HepG2 (cell line): ENCODE results near the gene CHCHD3. TPM values are rescaled to one million over a fixed set of nuclear protein-coding genes. Genes with fewer than 3 reads are reported as not detected.

ENCODE experiments used
- ATAC-seq: fragments of 200-7000 bp; cut with Tn5 transposase; 3 replicates; pipeline ENCODE4 v1.9.1; 2020; ENCODE audit warnings: mild to moderate bottlenecking, moderate library complexity
- BruUV-seq: library from RNA; stranded (reverse); fragments of 400-500 nt; replicated peaks from 2 replicates; lab custom pipeline; 2021; lab: Mats Ljungman, UMichigan
- CTCF ChIA-PET: fragments of 300-600 bp; formaldehyde crosslinking; extraction: SDS; loops from one replicate; lab custom pipeline; 2021; ENCODE audit warnings: low total read pairs, inconsistent platforms, low intra/inter-chr PET ratio; lab: Yijun Ruan, JAX
- POLR2A ChIA-PET: fragments of 350-600 bp; sonication (Branson Sonifier 250); formaldehyde crosslinking; loops from one replicate; lab custom pipeline; 2020; ENCODE audit warnings: antibody characterized with exemption, inconsistent platforms; lab: Yijun Ruan, JAX
- DNase-seq: peaks from one replicate; pipeline ENCODE4 v3.0.0-alpha.2; 2015; ENCODE audit warnings: low spot score
- FAIRE-seq: peaks from 3 replicates; lab custom pipeline; 2011; peaks lifted over from hg19 to GRCh38; lab: Jason Lieb, UNC
- H2AFZ ChIP-seq: one replicate; pipeline ENCODE4 v1.6.1; 2011; ENCODE audit warnings: low read length, inconsistent platforms
- H3K27ac ChIP-seq: fragments of 300-600 bp; 3 replicates; pipeline ENCODE4 v1.8.0; 2011; ENCODE audit warnings: mixed run types, mild to moderate bottlenecking, mixed read lengths, low read length, inconsistent platforms; ENCODE audit not compliant: insufficient read depth; ENCODE audit errors: extremely low read length
- H3K27me3 ChIP-seq, 2 experiments: fragments of 200-600 bp in 1 of 2; 2 replicates in 1 of 2; 3 replicates in 1 of 2; pipeline versions ENCODE4 v1.6.0 to v1.8.0; 2011; ENCODE audit warnings: low read length in 2 of 2, mild to moderate bottlenecking in 2 of 2, moderate library complexity in 2 of 2, inconsistent platforms in 1 of 2; ENCODE audit not compliant: insufficient read depth in 2 of 2, control insufficient read depth in 1 of 2
- H3K36me3 ChIP-seq, 2 experiments: fragments of 200-600 bp in 1 of 2; replicated peaks in 1 of 2; 2 replicates in 1 of 2; 3 replicates in 1 of 2; pipeline versions ENCODE4 v1.5.1 to v1.8.0; 2011; ENCODE audit warnings: low read length in 2 of 2, inconsistent platforms in 1 of 2; ENCODE audit not compliant: insufficient read depth in 2 of 2, control insufficient read depth in 1 of 2
- H3K4me1 ChIP-seq: 2 replicates; pipeline ENCODE4 v1.5.1; 2012; ENCODE audit warnings: low read length, inconsistent platforms; ENCODE audit not compliant: insufficient read depth
- H3K4me2 ChIP-seq: 2 replicates; pipeline ENCODE4 v1.6.0; 2011; ENCODE audit warnings: low read depth, low read length, inconsistent platforms
- H3K4me3 ChIP-seq, 3 experiments: fragments of 200-600 bp in 1 of 3; sonication (generic), shearing (Covaris generic) in 1 of 3; replicated peaks in 1 of 3; 2 replicates each; pipeline ENCODE4 v1.5.1; 2011 to 2016; ENCODE audit warnings: low read length in 3 of 3, inconsistent platforms in 2 of 3, low read depth in 2 of 3, mild to moderate bottlenecking in 2 of 3, control low read depth in 1 of 3, mixed read lengths in 1 of 3; ENCODE audit not compliant: insufficient read depth in 1 of 3
- H3K79me2 ChIP-seq: one replicate; pipeline ENCODE4 v1.6.1; 2011; ENCODE audit warnings: low read length, inconsistent platforms; ENCODE audit not compliant: insufficient read depth
- H3K9ac ChIP-seq: 2 replicates; pipeline ENCODE4 v1.6.0; 2011; ENCODE audit warnings: mild to moderate bottlenecking, low read depth, low read length, inconsistent platforms; ENCODE audit not compliant: insufficient read depth
- H3K9me3 ChIP-seq: 2 replicates; pipeline ENCODE4 v1.5.1; 2012; ENCODE audit warnings: mild to moderate bottlenecking, low read length
- H4K20me1 ChIP-seq: 2 replicates; pipeline ENCODE4 v1.6.0; 2011; ENCODE audit warnings: inconsistent platforms, mild to moderate bottlenecking, low read length, moderate library complexity; ENCODE audit not compliant: insufficient read depth
- ATRX ChIP-seq: sonication (generic); formaldehyde crosslinking; IDR thresholded peaks from 2 replicates; pipeline ENCODE4 v1.4.0; 2020; ENCODE audit warnings: missing genetic modification reagents, borderline replicate concordance
- CENPT ChIP-seq: sonication (generic); formaldehyde crosslinking; IDR thresholded peaks from 2 replicates; pipeline ENCODE4 v1.8.0; 2022; ENCODE audit warnings: low read depth, mild to moderate bottlenecking, moderate library complexity, missing genetic modification reagents
- CHCHD3 ChIP-seq: sonication (generic); formaldehyde crosslinking; IDR thresholded peaks from 2 replicates; pipeline ENCODE4 v1.8.0; 2022; ENCODE audit warnings: mild to moderate bottlenecking, missing genetic modification reagents, moderate library complexity
- GATAD1 ChIP-seq: IDR thresholded peaks from 2 replicates; pipeline ENCODE4 v1.6.1; 2016; ENCODE audit warnings: missing genetic modification reagents, missing compliant biosample characterization
- HNF4A ChIP-seq: sonication (generic); formaldehyde crosslinking; IDR thresholded peaks from 2 replicates; pipeline ENCODE4 v1.4.0; 2020; ENCODE audit warnings: missing genetic modification reagents
- MYNN ChIP-seq: sonication (generic); formaldehyde crosslinking; IDR thresholded peaks from 2 replicates; pipeline ENCODE4 v1.4.0; 2020; ENCODE audit warnings: mild to moderate bottlenecking, low read depth, missing genetic modification reagents
- NPAS2 ChIP-seq: sonication (generic); formaldehyde crosslinking; IDR thresholded peaks from 2 replicates; pipeline ENCODE4 v1.8.0; 2022; ENCODE audit warnings: mild to moderate bottlenecking, missing genetic modification reagents, borderline replicate concordance
- NR1H2 ChIP-seq: sonication (generic); formaldehyde crosslinking; IDR thresholded peaks from 2 replicates; pipeline ENCODE4 v1.8.1; 2022; ENCODE audit warnings: low read depth, missing genetic modification reagents, borderline replicate concordance
- PRMT3 ChIP-seq: sonication (generic); formaldehyde crosslinking; IDR thresholded peaks from 2 replicates; pipeline ENCODE4 v1.8.1; 2022; ENCODE audit warnings: low read depth, mild to moderate bottlenecking, moderate library complexity, missing genetic modification reagents, borderline replicate concordance
- PTBP1 ChIP-seq: fragments of 200-400 bp; formaldehyde crosslinking; IDR thresholded peaks from 2 replicates; pipeline ENCODE4 v1.6.1; 2018; ENCODE audit warnings: low read length, low read depth; ENCODE audit not compliant: poor library complexity, severe bottlenecking
- WIZ ChIP-seq: sonication (generic); formaldehyde crosslinking; IDR thresholded peaks from 2 replicates; pipeline ENCODE4 v1.5.1; 2020; ENCODE audit warnings: mild to moderate bottlenecking, missing genetic modification reagents
- ZFP37 ChIP-seq: sonication (generic); formaldehyde crosslinking; IDR thresholded peaks from 2 replicates; pipeline ENCODE4 v1.4.0; 2020; ENCODE audit warnings: missing genetic modification reagents, borderline replicate concordance
- ZNF720 ChIP-seq: sonication (generic); formaldehyde crosslinking; IDR thresholded peaks from 2 replicates; pipeline ENCODE4 v1.4.0; 2020; ENCODE audit warnings: missing genetic modification reagents
- ZNF841 ChIP-seq: sonication (generic); formaldehyde crosslinking; IDR thresholded peaks from 2 replicates; pipeline ENCODE4 v1.8.1; 2023; ENCODE audit warnings: missing genetic modification reagents, borderline replicate concordance
- ZNF883 ChIP-seq: sonication (generic); formaldehyde crosslinking; IDR thresholded peaks from 2 replicates; pipeline ENCODE4 v1.5.1; 2020; ENCODE audit warnings: mild to moderate bottlenecking, missing genetic modification reagents; ENCODE audit errors: not compliant biosample characterization
- WGBS: methylation state at CpG from one replicate; pipeline ENCODE4 v1.1.6; 2017; ENCODE audit warnings: low lambda C conversion rate; 5-methylcytosine and 5-hydroxymethylcytosine counted together
- in situ Hi-C: cut with HindIII; loops from 2 replicates; pipeline ENCODE4 v1.10.0; 2017; ENCODE audit warnings: low pct_unique_long_range_greater_than_20kb; ENCODE audit not compliant: extremely low pct_ligation_motif_present
- intact Hi-C: fragments of 100-400 bp; cut with micrococcal nuclease; formaldehyde crosslinking; loops from one replicate; pipeline ENCODE4 v1.10.0; 2022; ENCODE audit not compliant: unreplicated experiment
- polyA plus RNA-seq, 8 experiments: library from polyadenylated mRNA; depleted of rRNA in 3 of 8; stranded (reverse) in 7 of 8; unstranded in 1 of 8; fragments of >200 nt; fragmentation: Illumina TruSeq in 4 of 8; extraction: Trizol in 4 of 8; gene quantifications; 2 replicates each; pipeline versions ENCODE4 v1.2.1 to v1.2.3, GENCODE V29; 2011 to 2016; ENCODE audit warnings: low read depth in 4 of 8, missing spikeins in 1 of 8, mixed read lengths in 1 of 8; ENCODE audit not compliant: insufficient read depth in 1 of 8
- total RNA-seq, 5 experiments: library from RNA; depleted of rRNA; stranded (reverse); fragments of >200 nt; fragmentation: Illumina TruSeq; extraction: Trizol; gene quantifications; 2 replicates each; pipeline ENCODE4 v1.2.3, GENCODE V29; 2016; ENCODE audit warnings: low read depth in 1 of 5

CHCHD3 gene
- total and polyA plus RNA-seq, 2 of the 13 experiments (the other 11 are each of a cell fraction or from before 2014, with no cell fraction given), result 32.7 to 86.8 TPM

- FAIRE-seq, result no peak
- WGBS, result 86% methylated on average over 4 of the region's 4 CpGs
- no peak overlapping the region for H3K9ac ChIP-seq
- no peak overlapping the region for H3K4me3 ChIP-seq
- H3K79me2 ChIP-seq, result no peaks in the 10 kb centered on the region
- H3K27ac ChIP-seq, result no peak overlapping the region
- TF ChIP-seq GATAD1 (CRISPR knock-in tag) (no peak), NR1H2 (CRISPR knock-in tag) (no peak), HNF4A (CRISPR knock-in tag) (no peak), ZNF841 (CRISPR knock-in tag) (no peak), ATRX (CRISPR knock-in tag) (no peak), WIZ (CRISPR knock-in tag) (no peak), ZNF883 (CRISPR knock-in tag) (no peak), PTBP1 (no peak), CENPT (CRISPR knock-in tag) (no peak), ZNF720 (CRISPR knock-in tag) (no peak), PRMT3 (no peak), MYNN (CRISPR knock-in tag) (no peak), CHCHD3 (CRISPR knock-in tag) (no peak), NPAS2 (CRISPR knock-in tag) (no peak), ZFP37 (CRISPR knock-in tag) (no peak)
- H3K4me2 ChIP-seq, result no peak overlapping the region
- H3K27me3 ChIP-seq, result no peaks in the 10 kb centered on the region
- no peak overlapping the region for H2AFZ ChIP-seq
- in situ Hi-C loops (no loop called here), intact Hi-C loops (no loop called here)
- H3K36me3 ChIP-seq, result 0 out of 5 replicates have a peak, but pooled peaks cover 0 to 2% of the 10 kb centered on the region in 2 experiments
- no peaks in the 10 kb centered on the region for H3K4me1 ChIP-seq
- ChIA-PET CTCF (no interaction called here), POLR2A (no interaction called here)
- BruUV-seq, result no TSS peak
- no peaks in the 10 kb centered on the region for H3K9me3 ChIP-seq
- DNase-seq, result no peak
- no peaks in the 10 kb centered on the region for H4K20me1 ChIP-seq
- no peak for ATAC-seq
Measured at GRCh38 chr7:132901241-132901640, 180.6 kb downstream of the CHCHD3 start.
